Stimulated activated CD4-positive, alpha-beta T cell treated with anti-CD3 and anti-CD28 coated beads, Interleukin-1b, Interleukin-23, amount 100 ng/mL, for 24 hours (primary cell): ENCODE measurements around the gene SHB.

ENCODE experiments used
- DNase-seq, 4 experiments: peaks; one replicate each; pipeline ENCODE4 v3.0.0-alpha.2; 2020; ENCODE audit warnings: low read depth in 4 of 4, low spot score in 1 of 4

The SHB gene

DNA sequence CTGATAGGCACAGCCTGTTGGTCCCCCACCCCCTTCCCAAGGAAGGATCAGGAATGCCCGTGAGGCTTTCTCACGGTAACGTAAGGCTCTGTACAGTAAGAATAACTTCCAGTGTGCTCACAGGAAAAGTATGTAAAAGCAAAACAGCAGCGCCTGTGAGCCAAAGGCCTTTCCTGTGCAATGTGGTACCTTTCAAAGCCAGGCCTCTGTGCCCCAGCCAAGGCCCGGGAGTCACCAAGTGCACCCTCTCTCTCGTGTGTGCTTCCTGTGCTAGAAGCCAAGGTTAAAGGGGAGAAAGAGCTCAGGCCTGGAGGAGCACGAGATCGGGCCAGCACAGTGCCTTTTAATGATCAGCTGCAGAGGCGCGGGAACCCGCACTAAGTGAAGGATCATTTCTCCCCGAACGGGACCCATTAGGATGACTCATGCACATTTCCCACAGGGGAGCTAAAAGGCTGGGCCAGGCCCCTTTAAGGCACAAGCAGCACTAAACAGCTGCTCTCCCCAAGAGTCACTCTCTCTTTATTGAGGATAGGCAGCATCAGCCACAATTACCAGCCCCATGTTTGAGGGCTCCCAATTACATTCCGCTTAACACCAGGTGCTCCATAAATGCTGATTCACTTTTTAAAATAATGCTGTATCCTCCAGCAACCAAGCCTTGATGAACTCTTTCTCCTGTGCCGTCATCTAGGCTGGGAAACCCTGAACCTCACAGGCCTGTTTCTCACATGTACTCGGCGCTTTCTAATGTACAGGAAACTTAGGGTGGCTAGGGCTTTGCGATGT lies 42.8 kb downstream of the SHB start:
- no peak for DNase-seq

DNA sequence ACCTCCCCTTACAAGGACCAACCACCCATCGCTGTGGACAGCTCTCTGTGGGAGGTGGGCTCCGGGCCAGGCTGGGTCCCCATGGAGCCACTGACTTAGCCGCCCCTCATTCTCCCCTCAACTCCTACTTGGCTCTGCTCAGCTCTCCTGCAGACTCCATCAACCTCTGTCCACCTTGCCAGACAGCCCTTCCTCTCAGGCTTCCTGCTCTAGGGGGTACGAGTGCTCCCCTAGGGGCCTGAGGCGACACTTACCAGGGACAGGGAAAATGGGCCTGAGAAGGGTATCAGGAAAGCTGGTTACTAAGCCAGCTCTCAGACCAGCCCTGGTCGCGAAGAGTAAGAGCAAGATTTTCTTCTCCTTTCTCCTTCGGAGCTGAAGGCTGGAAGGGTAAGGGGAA lies 43.9 kb downstream of the SHB start:
- DNase-seq, result no peak

DNA sequence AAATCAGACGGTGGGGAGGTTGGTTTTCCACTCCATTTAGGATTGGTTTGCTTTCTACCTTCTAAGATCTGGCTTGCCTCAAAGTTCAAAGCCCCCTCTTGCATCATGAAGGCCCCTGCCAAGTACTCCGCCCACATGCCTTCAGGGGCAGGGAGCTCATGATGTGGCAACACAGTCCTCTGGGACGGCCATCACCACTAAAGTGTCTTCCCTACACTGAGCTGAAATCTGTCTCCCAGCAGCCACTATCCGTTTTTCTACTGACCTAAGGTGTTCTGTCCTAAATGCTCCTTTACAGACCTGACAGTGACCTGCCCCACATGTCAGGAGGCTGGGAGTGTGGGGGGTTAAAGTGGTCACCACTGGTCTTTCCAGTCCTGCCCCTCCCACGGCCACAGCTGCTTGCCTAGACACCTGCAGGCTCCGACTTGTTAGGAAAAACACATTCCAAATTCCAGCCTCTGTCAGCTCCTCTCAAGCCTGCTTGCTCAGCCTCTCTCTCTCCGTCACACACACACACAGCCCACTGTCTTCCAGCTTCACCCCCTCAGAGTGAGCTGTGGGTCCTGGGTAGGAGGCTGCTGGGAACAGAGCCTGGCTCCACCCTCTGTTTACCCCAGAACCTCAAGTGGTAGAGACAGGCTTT lies 44.9 kb downstream of the SHB start:
- no peak for DNase-seq

DNA sequence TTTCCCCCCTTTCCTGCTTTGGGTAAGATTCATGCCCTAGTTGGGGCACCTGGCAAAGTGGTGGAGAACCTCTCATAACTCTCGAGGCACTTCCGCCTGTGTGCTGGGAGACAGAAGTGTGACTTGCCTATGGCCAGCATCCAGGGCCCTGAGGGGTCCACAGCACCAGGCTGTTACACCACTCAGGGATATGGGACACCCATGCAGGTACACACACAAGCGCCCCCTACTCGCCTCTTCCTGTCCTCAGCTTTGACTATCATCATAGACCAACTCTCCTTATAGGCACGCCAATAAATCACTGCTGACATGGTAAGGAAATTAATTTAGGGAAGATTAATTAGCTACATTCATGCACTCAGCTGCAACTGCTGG lies 45.4 kb downstream of the SHB start:
- DNase-seq, result no peak

DNA sequence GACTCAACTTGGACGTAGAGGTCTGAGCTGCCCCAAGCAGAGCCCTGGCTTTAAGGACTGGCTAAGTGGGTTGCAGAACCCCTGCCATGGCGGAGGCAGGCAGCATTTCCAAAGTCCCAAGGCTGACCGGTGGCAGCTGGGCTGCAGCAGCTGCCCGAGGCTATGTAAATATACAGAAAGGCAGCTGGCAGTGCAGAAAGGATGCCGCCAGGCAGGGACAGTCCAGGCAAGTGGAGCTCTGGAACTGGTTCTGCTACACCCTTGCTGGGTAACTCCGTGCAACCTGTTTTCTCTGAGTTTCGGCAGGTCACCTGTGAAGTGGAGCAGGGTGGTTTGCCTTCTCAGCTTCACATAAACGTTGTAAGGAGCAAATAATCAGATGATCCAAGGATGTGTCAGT lies 46.0 kb downstream of the SHB start:
- no peak for DNase-seq

DNA sequence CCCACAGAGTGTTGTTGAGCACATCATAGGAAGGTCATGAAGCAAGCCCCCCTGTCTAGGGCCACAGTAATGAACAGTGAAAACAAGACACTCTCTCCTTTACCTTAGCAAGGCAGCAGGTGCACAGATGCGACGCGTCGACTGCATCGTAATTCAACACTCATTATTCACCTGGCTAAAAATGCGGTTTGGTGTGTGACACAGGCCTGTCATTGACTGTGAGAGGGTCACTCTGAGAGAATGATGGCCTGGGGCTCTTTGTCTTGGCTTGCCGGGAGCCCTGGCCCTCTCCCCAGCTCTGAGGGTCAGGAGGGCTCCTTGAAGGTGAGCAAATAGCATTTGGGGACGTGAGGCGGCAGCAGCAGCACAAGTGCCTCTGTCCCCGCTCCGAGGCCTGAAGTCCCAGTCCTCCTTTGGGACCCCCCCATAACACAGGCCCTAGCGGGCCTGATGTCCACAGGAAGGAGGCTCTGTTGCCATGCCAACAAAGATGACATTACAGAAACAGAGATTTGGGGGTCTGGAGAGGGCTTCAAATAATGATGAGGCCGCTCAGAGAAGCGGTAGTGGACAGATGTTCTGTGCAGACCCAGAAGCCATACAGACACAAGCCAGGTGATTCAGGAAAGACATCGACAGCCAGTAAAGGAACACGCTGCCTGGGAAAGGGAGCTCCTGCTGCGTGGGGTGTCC lies 46.7 kb downstream of the SHB start:
- no peak for DNase-seq

DNA sequence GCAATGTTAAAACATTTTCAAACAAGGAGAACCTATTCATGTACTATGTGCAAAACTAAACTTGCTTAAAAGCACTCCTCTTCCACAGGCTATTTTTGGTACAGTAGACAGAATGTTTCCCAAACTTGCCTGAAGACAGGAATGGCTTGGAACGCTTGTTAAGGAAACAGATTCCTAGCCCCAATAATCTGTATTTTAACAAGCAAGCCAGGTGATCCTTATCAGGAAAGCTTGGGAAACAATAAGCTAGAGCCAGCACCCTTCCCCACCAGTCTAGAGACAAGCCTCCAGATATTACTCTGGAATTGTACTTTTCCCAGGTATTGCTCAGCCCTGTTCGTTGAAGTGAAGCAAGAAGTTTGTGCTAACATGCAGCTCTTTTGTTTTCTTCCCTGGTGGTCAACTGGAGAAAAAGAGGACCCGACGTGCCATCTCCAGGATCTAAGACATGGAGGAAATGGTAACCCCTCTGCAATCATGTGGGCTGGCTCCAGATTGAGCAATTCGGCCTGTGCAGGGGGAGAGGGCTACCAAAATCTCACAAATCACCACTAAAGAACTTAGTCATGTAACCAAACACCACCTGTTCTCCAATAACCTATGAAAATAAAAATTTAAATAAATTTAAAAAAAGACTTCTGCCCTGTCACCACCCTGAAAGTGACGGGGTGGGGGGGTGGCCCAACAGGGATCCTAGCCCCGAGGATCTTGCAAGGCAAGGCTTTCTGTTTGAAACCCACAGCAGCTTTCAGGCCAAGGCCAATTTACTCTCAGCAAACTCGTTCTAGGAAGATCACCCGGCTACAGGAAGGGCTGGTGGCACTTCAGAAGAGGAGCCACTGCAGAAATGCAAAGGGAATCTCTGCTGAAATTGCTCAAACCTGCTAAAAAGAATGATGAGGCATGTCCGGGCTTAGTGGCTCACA lies 48.6 kb downstream of the SHB start:
- DNase-seq, result no peak

DNA sequence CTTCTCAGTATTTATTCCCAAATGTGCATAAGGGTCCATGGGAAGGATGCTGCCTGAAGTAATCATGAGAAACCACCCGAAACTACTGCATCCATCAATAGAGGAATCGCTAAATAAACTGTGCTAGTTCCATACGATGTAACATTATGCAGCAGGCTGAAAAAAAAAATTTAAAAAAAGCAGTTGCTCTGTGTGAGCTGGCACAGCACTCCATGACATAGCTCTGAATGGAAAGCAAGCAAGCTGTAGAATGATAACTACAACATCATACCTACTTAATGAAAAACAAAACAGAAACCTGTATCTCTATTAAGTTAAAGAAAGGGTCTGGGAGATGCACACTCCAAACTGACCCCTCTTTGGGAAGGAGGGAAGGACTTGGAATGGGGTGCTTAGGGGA lies 49.3 kb downstream of the SHB start:
- no peak for DNase-seq

DNA sequence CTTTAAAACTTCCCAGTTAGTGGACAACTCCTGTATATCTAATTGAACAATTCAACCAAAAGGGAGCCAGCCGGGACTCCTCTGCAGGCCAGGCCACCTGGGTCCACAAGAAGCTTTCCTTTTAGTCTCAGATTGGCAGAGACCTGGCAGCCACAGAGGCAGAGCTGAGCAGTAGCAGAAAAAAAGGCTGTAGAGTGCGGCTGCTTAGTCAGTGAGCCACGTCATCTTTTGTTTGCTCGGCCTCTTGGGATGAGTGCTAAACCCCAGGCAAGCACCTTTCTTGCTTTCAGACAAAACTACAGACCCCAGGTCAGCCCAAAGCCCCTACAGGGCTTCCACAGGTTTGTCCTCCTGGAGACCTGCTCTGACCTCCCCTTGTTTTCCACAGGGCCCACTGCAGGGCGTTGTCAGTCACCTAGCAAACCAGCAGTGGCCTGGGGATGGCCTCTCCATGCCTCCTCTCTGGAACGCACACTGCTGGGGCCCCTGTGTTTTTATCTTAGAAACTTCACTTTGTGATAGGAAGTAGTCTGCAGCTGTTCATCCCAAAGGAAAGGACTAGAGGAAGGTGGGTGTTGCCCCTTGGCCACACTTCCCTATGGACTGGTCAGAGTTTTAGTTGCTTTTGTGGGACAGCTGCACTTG lies 49.9 kb downstream of the SHB start:
- DNase-seq, result no peak

DNA sequence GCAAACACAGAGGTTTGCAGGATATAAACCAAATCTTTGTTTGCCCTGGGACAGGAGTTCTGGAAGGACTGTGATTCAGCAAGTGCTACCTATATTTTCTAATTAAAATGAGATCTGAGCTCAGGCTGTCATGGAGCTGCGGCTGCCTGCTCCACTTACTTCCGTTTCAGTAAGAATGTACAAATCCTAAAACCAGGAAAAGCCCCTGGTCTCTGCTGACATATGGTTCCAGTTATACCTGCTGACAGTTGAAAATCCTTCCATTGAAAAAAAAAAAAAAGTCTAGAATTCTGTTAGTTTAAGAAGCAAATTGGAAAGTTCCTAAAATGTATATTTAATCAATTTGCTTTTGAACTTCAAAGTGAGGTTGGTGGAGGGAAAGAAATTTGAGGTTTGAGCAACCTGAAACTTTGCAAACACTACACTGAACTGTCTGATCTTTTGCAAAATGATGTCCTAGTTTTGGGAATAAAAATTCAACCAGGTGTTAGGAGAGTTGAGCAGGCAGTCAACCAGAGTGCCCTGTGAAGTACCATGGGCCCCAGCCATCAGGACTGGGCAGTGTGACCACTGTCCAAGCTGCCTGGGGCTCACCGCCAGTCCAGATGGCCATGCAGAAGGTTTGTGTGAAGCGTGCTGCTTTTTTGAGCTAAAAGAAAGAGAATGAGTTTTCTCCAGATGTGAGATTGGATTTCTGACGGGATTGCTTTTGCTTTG lies 50.6 kb downstream of the SHB start:
- no peak for DNase-seq

DNA sequence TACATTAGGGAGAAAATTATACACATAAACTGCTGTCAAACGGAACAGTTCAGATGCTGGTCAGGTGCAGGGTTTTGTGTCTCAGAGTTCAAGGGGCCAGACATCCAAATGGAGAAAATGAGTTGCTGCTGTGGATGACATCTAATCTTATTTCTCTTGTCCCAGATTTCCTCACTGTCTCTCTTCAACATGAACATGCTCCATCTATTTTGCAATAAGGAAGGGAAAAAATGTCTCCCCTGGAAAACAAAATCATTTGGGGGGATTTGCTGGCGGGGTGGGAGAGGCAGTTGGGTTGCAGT lies 51.2 kb downstream of the SHB start:
- no peak for DNase-seq

DNA sequence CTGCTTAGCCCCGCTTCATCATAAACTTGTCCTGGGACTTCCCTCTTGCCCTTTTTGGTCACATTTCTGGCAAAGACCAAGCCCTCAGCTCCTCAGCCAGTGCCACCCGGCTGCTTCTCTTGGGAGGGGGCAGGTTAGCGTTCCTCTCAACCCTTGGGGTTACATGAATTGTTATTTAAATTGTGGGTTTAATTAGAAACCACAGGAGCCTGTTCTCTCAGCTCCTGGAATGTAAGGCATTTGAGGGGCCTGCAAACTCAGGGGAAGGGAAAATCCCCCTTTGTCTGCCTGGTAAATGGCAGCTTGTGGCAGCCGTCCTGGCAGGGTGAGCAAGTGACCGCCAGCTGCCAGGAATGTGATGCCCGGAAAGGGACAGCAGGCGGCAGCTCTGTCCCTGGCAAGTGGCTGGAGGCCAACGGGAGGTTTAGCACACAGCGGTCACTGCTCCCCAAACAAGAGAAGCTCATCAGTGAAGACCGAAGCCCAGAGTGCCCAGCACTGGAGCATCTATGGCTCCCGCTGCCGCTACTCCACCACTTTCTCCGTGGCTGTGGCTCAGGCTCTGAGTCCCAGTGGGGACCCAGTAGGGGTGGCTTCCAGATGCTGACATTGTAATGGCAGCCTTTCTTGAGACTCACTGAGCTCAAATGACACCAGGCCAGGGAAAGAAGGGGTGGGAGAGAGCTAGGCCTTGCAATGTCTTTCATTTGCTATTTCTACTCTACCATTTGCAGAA lies 51.7 kb downstream of the SHB start:
- no peak for DNase-seq

DNA sequence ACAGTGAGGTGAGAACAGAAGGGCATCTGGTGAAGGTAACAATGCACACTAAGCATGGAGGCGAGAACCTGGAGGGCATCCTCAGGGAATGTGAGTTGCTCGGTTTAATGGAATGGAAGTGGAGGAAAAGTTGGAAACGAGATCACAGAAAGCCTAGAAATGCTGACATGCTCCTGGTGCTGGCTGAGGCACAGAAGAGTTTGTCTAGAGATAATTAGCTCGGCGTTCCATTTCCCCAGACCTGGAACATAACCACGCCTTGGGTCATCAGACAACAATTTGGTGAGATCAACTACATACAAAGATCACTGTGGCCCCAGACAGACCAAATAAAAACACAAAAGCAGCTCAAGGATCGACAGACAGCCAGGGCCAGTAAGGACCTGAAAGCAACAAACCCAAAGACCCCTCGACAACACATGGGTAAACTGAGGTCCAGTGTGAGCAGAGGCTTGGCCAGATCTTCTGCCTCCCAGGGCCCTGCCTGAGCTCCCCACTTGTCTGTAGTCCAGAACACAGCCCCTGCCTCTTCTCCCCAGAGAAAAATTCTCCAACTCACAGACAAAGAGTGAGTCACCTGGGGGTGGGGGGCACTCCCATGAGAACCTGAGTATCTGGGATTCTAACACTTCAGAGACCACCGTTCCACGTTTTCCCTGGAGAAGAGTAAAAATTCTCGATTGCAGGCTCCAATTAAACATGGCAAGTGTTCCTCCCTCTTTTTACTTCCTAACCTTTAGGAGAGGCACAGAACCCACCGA lies 52.5 kb downstream of the SHB start:
- no peak for DNase-seq

DNA sequence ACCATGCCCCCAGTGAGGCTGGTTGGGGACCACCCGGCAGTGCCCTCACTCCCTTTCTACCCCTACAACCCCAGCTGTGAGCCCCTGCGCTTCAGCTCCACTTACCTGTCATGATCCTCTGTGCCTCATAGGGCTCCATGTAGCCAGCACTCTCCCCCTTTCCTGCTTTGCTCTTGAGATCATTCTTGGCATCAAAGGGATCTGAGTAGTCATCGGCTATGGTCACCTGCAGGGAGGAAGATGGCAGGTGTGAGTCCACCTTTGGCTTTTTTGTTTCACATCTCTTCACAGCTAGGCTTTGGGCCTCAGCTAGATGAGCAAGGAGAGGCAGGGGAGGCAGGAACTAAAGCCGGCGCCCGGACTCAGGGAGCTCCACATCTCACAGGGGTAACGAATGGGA lies 53.1 kb downstream of the SHB start:
- DNase-seq, result no peak

DNA sequence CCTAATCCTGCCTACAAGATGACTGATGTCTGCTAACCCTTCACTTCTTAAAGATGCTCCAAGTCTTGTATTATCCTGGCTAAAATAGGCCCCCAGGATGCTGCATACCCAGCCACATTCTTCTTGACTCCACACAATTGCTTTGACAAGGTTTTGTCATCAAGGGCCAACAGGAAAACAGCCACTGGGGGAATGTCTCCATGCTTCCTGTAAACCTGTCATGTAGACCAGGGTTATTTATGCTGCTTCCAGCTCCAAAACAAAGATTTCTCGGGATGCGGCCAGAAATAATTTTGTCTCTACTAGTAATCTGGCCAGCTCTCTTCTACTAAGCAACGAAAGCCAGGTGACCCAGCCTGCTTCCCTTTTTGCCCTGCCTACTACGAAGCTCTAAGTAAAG lies 53.8 kb downstream of the SHB start:
- DNase-seq, result no peak

DNA sequence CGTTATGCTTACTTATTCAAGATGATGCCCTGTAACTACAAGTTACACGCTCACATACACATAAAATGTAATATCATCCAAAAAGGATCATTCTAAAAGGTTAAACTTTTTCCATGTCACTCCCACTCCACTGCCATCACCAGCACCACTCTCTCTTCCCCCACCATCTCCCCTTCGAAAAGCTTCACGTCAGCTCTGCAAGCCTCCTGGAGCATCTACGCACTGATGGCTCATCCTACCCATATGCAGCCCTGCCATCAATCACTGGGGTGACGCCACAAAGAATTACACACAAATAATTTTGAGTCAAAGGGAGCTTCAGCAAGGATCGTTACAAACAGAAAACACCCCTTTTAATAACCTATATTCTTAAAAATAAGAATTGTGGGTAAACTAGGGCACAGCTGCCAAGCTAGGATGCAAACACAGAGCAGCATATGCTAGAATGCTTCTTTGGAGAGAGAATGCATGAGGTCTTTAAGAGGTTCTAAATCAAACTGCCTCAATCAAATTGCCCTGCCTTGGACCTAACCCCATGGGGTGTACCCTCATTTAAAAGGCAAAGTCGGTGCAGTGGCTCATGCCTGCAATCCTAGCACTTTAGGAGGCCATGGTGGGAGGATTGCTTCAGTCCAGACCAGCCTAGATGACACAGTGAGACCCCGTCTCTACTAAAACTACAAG lies 56.1 kb downstream of the SHB start:
- no peak for DNase-seq

DNA sequence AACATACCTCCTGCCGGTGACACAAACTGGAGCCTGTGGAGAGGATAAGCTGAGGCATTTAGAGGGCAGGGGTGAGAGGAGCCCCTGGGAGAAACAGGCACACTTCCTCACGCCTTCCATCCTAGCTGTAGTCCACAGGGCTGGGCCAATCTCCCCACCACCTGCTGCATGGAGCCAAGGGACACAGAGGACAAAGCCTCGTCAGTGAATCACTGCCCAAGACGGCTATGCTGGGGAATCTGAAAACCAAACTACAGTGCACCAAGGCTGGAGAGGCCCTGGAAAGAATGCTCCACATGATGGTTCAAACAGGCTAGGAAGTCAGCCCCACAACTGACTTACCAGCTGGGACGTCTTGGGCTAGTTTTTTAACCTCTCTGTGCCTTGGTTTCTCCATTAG lies 57.0 kb downstream of the SHB start:
- no peak for DNase-seq

DNA sequence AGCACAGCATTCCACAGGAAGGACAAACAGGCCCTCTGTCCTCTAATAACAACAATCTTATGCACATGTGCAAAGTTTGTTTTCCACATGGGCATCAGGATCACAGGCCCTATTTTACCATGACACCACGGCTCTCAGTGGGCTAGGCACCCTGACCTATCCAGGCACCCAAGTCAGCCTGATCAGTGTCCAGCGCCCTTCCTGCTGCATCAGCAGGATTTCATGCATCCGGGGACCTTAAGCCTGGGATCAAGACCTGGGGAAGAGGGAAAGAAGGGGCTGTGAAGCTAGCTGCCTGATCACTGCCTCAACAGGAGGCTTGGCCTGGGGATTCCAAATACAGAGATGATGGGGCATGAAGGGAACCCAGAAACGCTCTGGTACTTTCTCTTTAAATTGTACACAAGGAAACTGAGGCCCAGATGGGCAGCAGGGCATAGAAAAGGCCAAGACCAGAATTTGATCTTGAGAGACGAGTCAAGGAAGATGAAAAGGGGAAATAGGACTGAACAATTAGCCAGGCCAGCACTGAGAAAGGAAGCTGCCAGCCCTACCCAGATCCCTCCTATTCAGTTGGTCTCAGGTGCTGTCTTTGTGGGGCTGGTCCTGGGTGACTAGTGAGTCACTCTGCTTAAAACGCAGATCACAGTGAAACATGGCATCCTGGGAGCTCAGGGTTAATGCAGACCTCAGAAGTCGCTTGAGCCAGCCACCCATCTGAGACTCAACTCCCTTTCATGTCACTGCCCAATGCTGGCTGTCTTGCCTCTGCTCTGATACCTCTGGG lies 57.9 kb downstream of the SHB start:
- no peak for DNase-seq
